ENCODE data around the gene RAB25.

The RAB25 gene

DNA sequence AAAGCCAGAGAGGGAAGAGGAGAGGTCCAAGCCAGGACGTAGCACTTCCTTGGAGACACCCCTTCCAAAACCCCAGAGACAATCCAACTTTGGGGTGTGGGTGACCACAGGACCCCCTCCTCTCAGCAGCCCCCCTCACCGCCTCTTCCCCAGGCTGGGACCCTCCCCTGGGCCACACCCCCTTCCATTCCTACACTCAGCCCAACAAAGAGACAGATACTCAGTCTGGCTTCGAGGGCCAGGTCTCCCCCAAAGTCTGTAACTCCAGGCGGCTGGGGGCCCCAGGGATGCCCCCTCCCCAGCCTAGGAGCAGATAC lies 19.9 kb downstream of the RAB25 start:
- no peak for DNase-seq

- no peak for DNase-seq
These were observed 20.4 kb downstream of the RAB25 start for GRCh38 chr1:156081180-156081916.

- no peak for DNase-seq
These were observed 21.0 kb downstream of the RAB25 start for GRCh38 chr1:156081917-156082308.

DNA sequence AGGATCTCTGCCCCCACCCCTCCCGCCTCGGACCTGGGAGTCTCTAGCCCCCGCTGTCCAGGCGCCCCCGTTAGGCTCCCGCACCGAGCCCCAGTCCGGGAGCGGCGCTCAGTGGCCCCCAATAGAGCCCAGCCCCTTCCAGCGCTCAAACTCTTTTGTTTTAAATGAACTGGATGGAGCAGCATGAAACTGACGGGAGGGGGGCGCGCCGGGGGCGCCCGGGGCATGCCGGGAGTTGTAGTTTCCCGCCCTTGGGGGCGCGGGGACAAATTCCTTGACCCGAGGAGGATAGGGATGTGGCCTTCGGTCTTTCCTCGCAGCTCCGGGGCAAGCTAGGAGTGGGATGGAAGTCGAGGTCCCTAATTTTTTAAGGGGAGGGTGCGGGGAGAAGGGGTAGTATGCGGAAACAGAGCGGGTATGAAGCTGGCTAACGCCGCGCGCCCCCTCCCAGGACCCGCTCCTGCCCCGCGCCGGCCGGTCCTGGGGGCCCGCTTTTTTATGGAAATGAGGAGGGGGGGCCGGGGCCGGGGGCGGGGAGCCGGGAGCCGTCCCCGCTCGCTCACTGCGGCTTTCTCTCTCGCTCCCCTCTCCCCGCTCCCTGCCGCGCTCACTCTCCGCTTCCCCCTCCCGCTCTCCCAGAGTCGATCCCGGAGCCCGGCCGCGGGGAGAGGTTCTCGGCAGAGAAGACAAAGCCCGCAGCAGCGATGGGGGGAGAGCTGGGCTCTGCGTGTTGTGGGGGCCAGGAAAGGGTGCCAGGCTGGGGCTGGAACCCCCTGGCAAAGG lies 21.5 kb downstream of the RAB25 start, which contains the start of gene MEX3A:
Gene MEX3A, minus strand, starts transcription at position 157 of the 783 bp plus-strand sequence. CDS start 467 bp downstream, outside the sequence.
- peak; percentile 71 for DNase-seq

DNA sequence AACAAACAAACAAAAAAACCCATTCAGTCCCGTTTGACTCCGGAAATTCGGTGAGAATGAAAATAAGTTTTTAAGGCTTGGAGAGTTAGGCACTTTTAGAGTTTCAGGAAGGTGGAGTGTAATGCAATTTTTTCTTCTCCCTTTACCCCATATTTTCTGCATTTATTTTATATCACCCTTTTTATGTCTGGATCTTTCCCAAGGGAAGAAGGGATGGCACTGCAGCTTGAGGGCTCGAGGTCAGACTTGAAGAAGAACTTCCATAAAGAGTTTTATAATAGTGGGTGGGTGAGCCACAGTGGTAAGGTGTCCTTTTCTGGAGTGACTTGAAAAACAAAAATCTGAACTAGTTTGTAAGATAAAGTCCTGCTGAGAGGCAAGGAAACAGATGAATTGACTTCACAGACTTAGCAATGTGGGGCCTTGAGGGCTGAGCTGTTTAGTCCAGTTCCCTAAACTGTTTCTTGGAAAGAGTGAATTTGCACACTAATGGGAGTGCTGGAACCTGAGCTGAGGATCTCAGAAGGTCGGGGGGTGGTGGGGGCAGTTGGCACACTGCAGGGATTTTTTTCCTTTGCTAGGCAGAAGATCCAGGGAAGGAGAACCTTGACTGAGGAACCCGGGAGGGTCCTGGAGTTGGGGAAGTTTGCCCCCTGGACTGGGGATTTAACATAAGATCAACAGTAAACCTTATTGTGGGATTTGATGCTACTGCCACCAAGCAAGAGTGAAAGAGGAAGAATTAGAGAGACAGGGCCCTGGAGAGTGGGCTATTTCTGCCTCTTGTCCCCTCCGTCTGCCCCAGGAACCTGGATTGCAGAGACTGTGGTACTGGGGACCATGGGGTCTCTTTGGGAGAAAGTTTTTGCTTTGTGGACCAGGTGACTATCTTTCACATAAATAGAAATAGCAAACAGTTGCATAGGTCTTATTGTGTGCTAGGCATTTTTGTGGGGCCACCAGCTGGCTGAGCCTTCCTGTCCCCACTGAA lies 23.1 kb downstream of the RAB25 start:
- DNase-seq = no peak

GRCh38 chr1:156086256-156086662 lies 25.3 kb downstream of the RAB25 start:
- DNase-seq = no peak

DNA sequence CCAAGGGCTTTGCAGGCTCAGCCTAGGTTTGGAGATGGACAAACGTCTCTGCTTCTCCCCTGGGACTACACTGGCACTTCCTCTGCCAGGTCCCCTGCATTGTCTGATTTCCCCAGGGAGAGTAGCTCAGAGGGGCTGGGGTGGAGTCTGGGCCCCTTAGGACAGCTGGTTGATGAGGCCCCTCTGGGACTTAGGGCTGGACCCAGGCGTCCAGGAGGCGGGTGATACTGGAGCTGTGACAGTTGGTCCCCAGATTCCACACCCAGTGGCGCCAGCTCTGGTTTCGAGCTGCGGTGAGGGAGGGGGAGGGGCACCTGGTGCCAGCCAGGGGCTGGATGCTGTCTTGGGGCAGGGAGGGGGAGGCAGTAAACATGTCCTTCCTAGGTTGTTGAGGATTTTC lies 28.7 kb downstream of the RAB25 start:
- DNase-seq = no peak

DNA sequence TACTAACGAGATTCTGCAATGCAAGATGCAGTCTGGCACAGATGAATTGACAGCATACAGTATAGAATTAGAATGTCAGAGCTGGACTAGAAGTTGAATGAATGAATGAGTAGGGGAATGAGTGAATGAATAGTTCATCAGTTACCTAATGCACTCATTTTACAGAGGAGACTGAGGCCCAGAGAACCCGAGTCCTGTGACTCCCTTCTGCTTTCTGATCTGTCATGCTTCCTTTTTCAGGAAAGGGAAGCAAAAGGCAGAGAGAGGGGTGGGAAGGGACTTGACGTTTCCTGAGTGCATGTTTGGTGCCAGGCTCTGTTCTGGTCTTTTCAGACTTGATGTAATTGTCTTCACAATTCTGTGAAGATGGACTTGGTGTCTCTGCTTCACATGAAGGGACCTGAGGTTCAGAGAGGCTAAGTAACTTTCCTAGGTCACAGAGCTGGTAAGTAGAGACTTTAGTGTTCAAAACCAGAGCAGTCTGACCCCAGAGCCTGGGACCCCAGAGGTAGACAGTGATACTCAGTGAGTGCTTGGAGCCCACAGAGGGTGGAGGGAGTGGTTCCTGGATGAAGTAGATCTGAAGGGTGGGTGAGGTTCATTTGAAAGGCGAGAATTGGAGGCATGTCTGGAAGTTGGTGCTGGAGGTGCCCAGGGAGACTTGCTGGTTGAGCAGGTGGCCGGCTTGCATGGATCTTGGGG lies 29.3 kb downstream of the RAB25 start:
- no peak for DNase-seq

GRCh38 chr1:156090840-156091188 lies 29.9 kb downstream of the RAB25 start:
- DNase-seq = peak; percentile 96

GRCh38 chr1:156091610-156092009 lies 30.6 kb downstream of the RAB25 start:
- no peak for DNase-seq

DNA sequence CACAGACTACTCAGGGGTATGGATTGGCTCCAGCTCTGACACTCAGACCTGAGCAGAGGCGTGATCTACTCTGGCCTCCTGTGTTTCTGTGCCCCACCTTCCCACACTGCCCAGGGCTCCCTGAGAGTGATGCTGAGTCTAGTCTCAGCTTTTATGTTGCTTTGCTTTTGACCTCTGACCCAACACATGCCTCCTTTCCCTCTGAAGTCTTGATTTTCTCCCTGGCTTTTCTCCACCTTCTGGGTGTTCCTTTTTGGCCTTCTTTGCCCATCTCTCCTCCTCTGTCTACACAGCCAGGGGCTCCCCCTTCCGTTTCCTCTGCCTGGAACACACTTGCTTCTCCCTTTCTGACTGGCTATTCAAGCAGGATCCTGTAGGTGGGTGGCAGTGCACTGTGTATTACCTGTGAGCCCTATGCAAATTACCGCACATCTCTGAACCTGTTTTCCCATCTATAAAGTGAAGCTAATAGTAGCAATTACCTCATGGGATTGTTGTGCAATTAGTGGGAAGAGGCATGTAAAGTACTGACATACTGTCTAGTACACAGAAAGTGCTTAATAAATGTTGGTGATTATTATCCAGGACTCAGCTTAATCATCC lies 35.0 kb downstream of the RAB25 start:
- no peak for DNase-seq

GRCh38 chr1:156096640-156097391 lies 35.9 kb downstream of the RAB25 start:
- DNase-seq = peak; percentile 91

- DNase-seq = no peak
These were observed 36.7 kb downstream of the RAB25 start for GRCh38 chr1:156097499-156098178.

- DNase-seq = no peak
These were observed 37.8 kb downstream of the RAB25 start for GRCh38 chr1:156098784-156099183.

DNA sequence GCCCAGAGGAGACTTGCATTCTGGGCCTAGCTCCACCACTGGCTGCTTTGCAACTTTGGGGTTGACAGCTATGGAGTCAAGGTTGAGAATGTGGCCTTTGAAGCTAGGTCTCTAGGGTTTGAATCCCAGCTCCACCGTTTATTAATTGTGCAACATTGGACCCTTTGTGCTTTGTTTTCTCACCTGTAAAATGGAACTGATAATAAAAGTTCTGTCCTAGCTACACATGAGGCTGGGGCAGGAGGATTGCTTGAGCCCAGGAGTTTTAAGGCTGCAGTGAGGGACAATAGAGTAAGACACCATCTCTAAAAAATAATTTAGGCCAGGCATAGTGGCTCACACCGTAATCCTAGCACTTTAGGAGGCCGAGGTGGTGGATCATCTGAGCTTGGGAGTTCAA lies 38.3 kb downstream of the RAB25 start:
- no peak for DNase-seq

GRCh38 chr1:156100205-156100995 lies 39.4 kb downstream of the RAB25 start:
- no peak for DNase-seq

DNA sequence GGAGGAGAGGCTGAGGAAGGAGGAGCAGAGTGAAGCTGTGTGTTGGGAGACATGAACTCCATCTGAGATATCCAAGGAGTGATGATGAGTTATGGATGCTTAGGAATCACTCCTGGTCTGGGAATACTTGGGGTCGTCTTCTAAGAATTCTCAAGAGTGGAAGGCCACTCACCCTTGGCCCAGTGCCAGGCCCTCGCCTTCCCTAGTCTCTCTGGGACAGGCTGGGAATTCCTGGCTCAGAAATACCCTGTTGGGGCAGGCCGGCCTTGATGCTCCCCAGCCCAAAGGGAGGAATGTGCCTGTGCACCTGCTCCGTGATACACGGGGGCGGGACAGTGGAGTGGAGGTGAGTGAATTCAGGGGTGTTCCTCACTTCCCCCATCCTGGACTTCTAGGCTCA lies 40.9 kb downstream of the RAB25 start:
- DNase-seq = no peak

DNA sequence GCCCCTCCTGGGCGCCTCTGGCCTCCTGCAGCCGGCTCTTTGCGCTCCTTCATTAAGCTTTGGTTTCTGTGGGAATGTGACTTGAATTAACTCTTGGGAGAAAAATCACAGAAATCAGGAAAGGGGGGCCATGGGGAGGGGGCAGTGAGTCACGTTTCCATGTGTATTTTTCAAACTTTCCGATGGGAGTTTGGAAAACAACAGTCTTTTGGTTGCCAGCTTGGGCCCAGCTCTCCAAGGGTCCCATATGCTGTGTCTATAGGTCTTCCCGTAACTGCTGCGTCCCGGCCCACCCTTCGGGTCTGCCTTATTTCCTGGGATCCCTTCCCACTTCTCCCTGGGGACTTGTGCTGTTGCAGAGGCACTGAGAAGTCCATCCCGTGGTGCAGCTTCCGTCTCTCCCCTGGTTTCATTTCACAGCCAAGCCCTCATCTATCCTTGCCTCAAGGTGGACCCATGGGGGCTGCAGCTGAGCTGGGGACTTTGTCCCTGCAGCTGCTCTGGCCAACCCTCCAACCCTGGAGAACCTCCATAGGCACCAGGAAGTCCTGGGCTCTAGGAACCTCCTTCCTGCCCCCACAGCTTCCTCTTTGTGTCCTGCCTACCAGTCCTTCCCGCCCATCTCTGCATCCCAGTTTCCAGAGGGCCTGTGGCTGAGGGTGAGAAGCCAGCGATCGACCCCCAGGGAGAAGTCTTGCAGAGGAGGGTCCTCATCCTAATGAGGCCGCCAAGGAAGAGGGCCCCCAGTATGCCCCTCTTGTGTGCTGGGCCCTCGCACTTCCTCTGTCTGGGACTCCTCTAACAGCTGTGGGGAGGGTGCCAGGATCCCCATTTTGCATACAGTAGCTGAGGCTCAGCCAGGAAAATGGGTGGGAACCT lies 41.9 kb downstream of the RAB25 start:
- DNase-seq = no peak

GRCh38 chr1:156103521-156103947 lies 42.6 kb downstream of the RAB25 start:
- peak; percentile 48 for DNase-seq

Data from CD4-positive, alpha-beta T cell treated with Interleukin-17A for 4 hours (primary cell).